ENCODE measurements around the gene PTGES2.
"Not testable (repeated sequence)": the region's sequence is repeated elsewhere in the genome, so short reads cannot be mapped to it uniquely, and the experiment has no call there.

The PTGES2 gene

DNA sequence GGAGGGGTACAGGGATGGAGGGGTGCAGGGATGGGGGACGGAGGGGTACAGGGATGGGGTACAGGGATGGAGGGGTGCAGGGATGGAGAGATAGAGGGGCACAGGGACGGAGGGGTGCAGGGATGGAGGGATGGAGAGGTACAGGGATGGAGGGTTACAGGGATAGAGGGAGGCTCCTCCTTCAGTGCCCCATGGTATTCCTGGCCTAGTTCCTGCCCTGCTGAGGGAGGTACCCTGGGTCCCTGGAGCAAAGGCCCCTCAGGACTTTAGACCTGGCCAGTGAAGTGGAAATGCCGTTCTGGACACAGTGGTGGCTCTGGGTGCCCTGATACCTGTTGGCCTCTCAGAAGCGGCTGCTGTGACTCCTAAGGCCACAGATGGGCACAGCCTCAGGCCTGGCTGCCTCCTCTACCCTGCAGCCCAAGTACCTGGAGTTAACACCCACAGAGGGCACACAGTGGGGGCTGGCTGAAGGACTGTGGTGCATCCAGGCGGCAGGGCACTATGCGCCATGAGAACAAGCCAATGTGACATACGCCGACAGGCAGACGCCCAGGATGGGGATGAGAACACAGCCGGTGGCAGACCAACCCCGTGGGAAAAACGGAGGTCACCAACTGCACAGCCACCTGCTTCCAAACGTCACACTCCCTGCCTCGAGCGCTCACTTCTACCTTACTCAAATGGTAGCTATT lies 8.4 kb downstream of the PTGES2 start:
- no peak for DNase-seq (ENCODE audit: low read depth, low spot score)

DNA sequence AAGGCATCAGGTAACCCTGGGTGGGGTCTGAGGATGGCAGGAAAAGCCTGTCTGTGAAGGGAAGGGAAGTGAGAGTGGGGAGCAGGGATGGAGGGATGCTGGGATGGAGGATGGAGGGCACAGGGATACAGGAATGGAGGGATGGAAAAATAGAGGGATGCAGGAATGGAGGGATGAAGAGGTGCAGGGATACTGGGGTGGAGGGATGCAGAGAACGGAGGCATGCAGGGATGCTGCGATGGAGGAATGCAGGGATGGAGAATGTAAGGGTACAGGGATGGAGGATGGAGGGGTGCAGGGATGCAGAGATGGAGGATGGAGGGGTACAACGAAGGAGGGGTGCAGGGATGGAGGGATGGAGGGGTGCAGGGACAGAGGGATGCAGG lies 9.1 kb downstream of the PTGES2 start:
- DNase-seq (ENCODE audit: low read depth, low spot score): no peak

- DNase-seq (ENCODE audit: low read depth, low spot score): peak; percentile 77
Measured at GRCh38 chr9:128117613-128118471, 9.7 kb downstream of the PTGES2 start.

GRCh38 chr9:128116104-128117083 lies 11.1 kb downstream of the PTGES2 start:
- no peak for DNase-seq (ENCODE audit: low read depth, low spot score)

GRCh38 chr9:128115187-128116103 lies 12.1 kb downstream of the PTGES2 start:
- DNase-seq (ENCODE audit: low read depth, low spot score): no peak

DNA sequence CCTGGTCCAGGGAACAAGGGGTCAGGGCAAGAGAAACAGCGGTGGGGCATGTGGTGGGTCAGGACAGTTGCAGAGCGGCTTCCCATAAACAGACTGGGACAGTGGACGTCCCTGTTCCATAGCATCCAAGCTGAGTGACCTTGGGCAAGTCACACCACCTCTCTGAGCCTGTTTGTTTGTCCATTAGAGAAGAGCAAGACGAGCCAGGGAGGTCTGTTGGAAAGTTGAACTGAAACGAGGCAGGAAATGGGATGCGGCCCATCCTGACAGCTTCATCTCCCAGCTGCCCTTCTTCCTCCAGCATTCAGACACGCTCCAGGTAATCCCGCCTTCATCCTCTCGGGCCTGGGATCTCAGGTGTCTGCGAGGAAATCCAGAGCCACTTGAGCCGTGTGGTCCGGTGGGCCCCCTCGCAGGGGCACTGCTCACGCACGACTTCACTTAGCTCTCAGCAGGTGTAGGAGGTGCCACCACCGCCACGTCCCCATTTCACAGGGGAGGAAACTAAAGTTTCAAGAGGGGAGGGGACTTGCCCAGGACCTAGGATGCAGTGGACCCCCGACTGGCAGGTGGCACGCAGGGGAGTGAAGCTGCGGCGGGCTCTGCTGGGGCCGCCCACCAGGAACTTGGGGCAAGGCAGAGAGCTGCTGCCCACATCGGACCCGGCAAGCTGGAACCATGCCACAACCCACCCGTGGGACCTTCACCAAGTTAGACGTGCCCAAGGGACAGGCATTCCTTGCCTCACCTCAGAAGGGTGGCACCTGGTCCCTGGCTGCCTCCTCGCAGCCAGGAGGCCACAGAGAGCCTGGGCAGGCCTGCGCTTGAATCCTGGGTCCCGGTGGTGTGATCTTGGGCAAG lies 13.0 kb downstream of the PTGES2 start:
- DNase-seq (ENCODE audit: low read depth, low spot score): no peak

GRCh38 chr9:128113526-128114325 lies 13.8 kb downstream of the PTGES2 start:
- DNase-seq (ENCODE audit: low read depth, low spot score): no peak

GRCh38 chr9:128111726-128112125 lies 15.8 kb downstream of the PTGES2 start:
- DNase-seq (ENCODE audit: low read depth, low spot score): not testable (repeated sequence)

GRCh38 chr9:128109050-128109709 lies 18.3 kb downstream of the PTGES2 start:
- DNase-seq (ENCODE audit: low read depth, low spot score): no peak

- no peak for DNase-seq (ENCODE audit: low read depth, low spot score)
Measured at GRCh38 chr9:128108269-128109049, 19.1 kb downstream of the PTGES2 start.

- no peak for DNase-seq (ENCODE audit: low read depth, low spot score)
Measured at GRCh38 chr9:128107468-128108268, 19.9 kb downstream of the PTGES2 start.

DNA sequence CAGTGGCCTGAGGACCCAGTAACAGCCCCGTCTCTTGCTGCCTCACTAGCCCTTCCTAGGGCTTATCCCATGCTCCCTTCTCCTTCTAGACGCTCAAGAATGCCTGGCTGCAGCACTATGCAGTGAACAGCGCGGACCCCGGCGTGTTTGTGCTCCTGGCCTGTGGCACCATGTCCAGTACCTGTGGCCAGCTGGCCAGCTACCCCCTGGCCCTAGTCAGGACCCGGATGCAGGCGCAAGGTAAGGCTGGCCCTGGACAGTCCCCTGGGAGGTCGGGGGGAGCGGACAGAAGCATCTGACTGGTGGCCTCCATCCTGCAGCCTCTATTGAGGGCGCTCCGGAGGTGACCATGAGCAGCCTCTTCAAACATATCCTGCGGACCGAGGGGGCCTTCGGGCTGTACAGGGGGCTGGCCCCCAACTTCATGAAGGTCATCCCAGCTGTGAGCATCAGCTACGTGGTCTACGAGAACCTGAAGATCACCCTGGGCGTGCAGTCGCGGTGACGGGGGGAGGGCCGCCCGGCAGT lies 20.5 kb downstream of the PTGES2 start:
- no peak for DNase-seq (ENCODE audit: low read depth, low spot score)

- DNase-seq (ENCODE audit: low read depth, low spot score): no peak
Measured at GRCh38 chr9:128106181-128106939, 21.2 kb downstream of the PTGES2 start.

DNA sequence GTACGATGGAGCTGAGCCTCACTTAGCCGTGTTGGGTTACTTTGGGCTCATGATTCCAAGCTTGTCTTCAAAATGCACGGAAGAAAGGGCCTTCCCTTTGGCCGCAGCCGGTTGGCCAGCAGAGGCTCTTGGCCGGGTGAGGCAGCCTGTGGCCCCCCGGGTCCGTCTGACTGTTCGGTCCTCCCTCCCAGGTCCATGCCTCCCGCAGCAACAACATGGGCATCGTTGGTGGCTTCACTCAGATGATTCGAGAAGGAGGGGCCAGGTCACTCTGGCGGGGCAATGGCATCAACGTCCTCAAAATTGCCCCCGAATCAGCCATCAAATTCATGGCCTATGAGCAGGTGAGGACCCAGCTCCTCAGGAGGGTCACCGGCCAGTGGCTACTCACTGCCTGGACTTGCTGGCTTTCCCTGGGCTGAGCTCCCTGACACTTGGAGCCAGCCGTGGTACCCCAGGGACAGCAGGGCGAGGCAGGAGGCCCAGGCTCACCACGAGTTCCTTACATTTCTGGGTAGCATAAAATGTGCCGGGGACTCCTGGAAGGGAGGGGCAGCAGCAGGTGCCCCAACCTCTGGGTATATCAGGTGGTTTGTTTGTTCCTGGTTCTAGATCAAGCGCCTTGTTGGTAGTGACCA lies 21.9 kb downstream of the PTGES2 start:
- no peak for DNase-seq (ENCODE audit: low read depth, low spot score)

DNA sequence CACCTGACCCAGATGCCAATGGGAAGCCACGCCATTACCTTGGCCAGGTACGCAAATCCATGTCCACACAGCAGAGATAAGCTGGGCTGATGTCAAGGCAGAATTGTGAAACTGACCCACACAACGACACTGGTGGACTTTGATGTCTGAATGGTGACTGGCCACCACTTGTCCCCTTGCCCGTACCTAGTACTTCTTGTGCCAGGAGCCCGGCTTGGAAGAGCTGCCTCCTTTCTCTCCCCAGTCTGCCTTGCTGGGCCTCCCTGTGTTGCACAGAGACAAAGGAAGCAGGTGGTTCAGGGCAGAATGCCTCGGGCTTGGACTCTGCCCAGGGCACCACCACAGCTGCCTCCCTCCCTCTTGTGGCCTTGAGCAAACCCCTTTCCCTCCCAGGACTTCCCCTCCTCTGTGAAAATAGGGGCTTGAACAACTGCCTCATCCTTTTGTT lies 23.3 kb downstream of the PTGES2 start:
- no peak for DNase-seq (ENCODE audit: low read depth, low spot score)

Measured in smooth muscle cell of the brain vasculature (primary cell).